Mesendoderm (in vitro differentiated cells): ENCODE results near the gene FHAD1.

ENCODE experiments used
- DNase-seq: peaks from one replicate; pipeline ENCODE4 v3.0.0; 2013
- H2AK5ac ChIP-seq: 2 replicates; pipeline ENCODE4 v1.6.1; 2013; ENCODE audit warnings: low read length, inconsistent platforms
- H2BK120ac ChIP-seq: 2 replicates; pipeline ENCODE4 v1.6.1; 2013; ENCODE audit warnings: low read depth, mild to moderate bottlenecking, low read length, moderate library complexity, mixed read lengths
- H2BK15ac ChIP-seq: replicated peaks from 2 replicates; pipeline ENCODE4 v1.6.1; 2013; ENCODE audit warnings: low read depth, mild to moderate bottlenecking, moderate library complexity
- H2BK5ac ChIP-seq: 2 replicates; pipeline ENCODE4 v1.6.1; 2013; ENCODE audit warnings: low read length, inconsistent platforms
- H3K18ac ChIP-seq: 2 replicates; pipeline ENCODE4 v1.6.1; 2013; ENCODE audit warnings: mild to moderate bottlenecking, low read length, mixed read lengths
- H3K23ac ChIP-seq: one replicate; pipeline ENCODE4 v1.6.1; 2013; ENCODE audit warnings: low read length
- H3K27ac ChIP-seq: 2 replicates; pipeline ENCODE4 v1.5.1; 2013; ENCODE audit warnings: low read depth, mild to moderate bottlenecking, inconsistent platforms, low read length, moderate library complexity
- H3K27me3 ChIP-seq: 2 replicates; pipeline ENCODE4 v1.6.1; 2013; ENCODE audit warnings: low read length, control low read depth, mild to moderate bottlenecking, inconsistent platforms; ENCODE audit not compliant: insufficient read depth, poor library complexity
- H3K36me3 ChIP-seq: 2 replicates; pipeline ENCODE4 v1.6.1; 2013; ENCODE audit warnings: low read length, inconsistent platforms; ENCODE audit not compliant: control insufficient read depth, insufficient read depth
- H3K4ac ChIP-seq: one replicate; pipeline ENCODE4 v1.6.1; 2013; ENCODE audit warnings: low read depth, mild to moderate bottlenecking, low read length, moderate library complexity
- H3K4me1 ChIP-seq: 2 replicates; pipeline ENCODE4 v1.6.1; 2013; ENCODE audit warnings: low read depth, low read length, inconsistent platforms; ENCODE audit not compliant: control insufficient read depth
- H3K4me2 ChIP-seq: 2 replicates; pipeline ENCODE4 v1.6.1; 2013; ENCODE audit warnings: low read length
- H3K4me3 ChIP-seq: 2 replicates; pipeline ENCODE4 v1.5.1; 2013; ENCODE audit warnings: mild to moderate bottlenecking, low read length
- H3K56ac ChIP-seq: one replicate; pipeline ENCODE4 v1.6.1; 2013; ENCODE audit warnings: low read length
- H3K79me1 ChIP-seq: 2 replicates; pipeline ENCODE4 v1.6.1; 2013; ENCODE audit warnings: low read length, inconsistent platforms
- H3K79me2 ChIP-seq: 2 replicates; pipeline ENCODE4 v1.6.1; 2013; ENCODE audit warnings: mild to moderate bottlenecking, low read length; ENCODE audit not compliant: control insufficient read depth, insufficient read depth
- H3K9ac ChIP-seq: 2 replicates; pipeline ENCODE4 v1.6.1; 2013; ENCODE audit warnings: low read length, inconsistent platforms
- H4K5ac ChIP-seq: one replicate; pipeline ENCODE4 v1.6.1; 2013; ENCODE audit warnings: low read length
- H4K8ac ChIP-seq: one replicate; pipeline ENCODE4 v1.6.1; 2013; ENCODE audit warnings: low read depth, mild to moderate bottlenecking, control low read depth, low read length, moderate library complexity
- WGBS: extraction: QIAGEN DNeasy Blood & Tissue Kit; methylation state at CpG from one replicate; pipeline ENCODE4 v1.1.7; 2013; ENCODE audit warnings: low lambda C conversion rate, missing lambda C conversion rate; ENCODE audit not compliant: insufficient coverage; ENCODE audit errors: extremely low coverage; 5-methylcytosine and 5-hydroxymethylcytosine counted together

The FHAD1 gene

DNA sequence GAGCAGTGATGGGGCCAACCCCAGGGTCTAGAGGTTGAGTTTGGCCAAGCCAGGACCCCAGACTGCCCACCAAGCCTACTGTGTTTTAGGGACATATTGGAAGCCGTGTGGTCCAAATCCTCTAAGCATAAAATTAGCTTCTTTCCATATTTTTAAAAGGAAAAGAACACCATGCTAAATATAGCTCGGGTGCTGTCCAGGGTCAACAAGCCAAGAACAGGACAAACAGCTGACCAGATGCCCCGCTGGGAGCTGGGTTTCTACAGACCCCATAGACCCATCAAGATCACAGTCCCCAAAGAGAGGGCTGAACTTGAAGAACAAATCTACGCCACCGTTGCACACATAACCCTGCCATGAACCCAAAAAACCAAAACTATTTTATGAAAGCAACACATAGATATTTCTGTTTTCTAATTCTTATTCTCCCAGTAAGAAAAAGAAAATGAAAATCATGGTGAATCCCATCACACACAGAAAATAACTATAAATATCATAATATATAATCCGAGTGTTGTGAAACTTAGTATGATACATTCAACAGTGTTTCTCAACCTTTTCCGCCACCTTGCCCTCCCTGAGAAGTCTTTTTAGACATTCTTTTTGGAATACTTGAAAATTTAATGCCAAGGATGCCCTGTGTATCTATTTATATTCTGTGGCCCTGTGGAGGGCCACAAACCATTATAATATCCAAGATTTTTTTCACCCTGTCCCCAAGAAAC is 36.2 kb upstream of the FHAD1 start:
- no peak overlapping the region for H4K5ac ChIP-seq
- no peak overlapping the region for H3K4ac ChIP-seq
- DNase-seq: no peak
- H3K56ac ChIP-seq: no peak overlapping the region
- H3K79me2 ChIP-seq: no peaks in the 10 kb centered on the region
- H3K23ac ChIP-seq: no peak overlapping the region
- no peaks in the 10 kb centered on the region for H3K27me3 ChIP-seq
- H3K27ac ChIP-seq: no peak overlapping the region
- H2BK120ac ChIP-seq: no peak overlapping the region
- H3K9ac ChIP-seq: no peak overlapping the region
- no peak overlapping the region for H4K8ac ChIP-seq
- no peak overlapping the region for H3K18ac ChIP-seq
- H2BK15ac ChIP-seq: no peak overlapping the region
- WGBS: no CpG with 5 or more reads among the region's 7 CpGs
- no peaks in the 10 kb centered on the region for H3K79me1 ChIP-seq
- no peak overlapping the region for H3K4me2 ChIP-seq
- no peak overlapping the region for H2BK5ac ChIP-seq
- no peak overlapping the region for H2AK5ac ChIP-seq
- H3K36me3 ChIP-seq: no peaks in the 10 kb centered on the region
- peaks cover 8% of the 10 kb centered on the region for H3K4me1 ChIP-seq
- no peak overlapping the region for H3K4me3 ChIP-seq

DNA sequence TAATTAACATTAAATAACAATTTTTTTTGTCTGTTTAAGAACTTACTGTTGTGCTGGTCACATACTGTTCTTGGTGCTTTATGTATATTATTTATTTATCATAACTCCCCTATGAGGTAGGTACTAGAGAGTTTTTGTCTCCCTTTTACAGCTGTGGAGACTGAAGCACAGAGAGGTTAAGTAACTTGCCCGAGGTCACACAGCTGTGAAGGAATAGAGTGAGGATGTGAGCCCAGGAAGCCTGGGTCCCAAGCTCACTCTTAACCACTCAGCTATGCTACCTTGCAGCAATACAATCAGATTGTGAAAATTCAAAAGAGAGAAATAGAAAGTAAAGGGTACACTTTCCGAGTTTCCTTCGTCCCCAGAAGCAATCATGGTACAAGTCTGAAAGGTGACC is 35.6 kb upstream of the FHAD1 start:
- Histone ChIP-seq H3K4me3 (no peak overlapping the region), H3K4me1 (peaks cover 8% of the 10 kb centered on the region), H2AK5ac (no peak overlapping the region), H3K18ac (no peak overlapping the region), H3K56ac (no peak overlapping the region), H3K4me2 (no peak overlapping the region), H4K5ac (no peak overlapping the region), H3K36me3 (no peaks in the 10 kb centered on the region), H3K23ac (no peak overlapping the region), H3K4ac (no peak overlapping the region), H3K79me2 (no peaks in the 10 kb centered on the region), H3K79me1 (no peaks in the 10 kb centered on the region), H4K8ac (no peak overlapping the region), H2BK15ac (no peak overlapping the region), H2BK5ac (no peak overlapping the region), H3K27me3 (no peaks in the 10 kb centered on the region), H3K27ac (no peak overlapping the region), H3K9ac (no peak overlapping the region), H2BK120ac (no peak overlapping the region)
- no CpG with 5 or more reads among the region's 3 CpGs for WGBS
- DNase-seq: no peak

DNA sequence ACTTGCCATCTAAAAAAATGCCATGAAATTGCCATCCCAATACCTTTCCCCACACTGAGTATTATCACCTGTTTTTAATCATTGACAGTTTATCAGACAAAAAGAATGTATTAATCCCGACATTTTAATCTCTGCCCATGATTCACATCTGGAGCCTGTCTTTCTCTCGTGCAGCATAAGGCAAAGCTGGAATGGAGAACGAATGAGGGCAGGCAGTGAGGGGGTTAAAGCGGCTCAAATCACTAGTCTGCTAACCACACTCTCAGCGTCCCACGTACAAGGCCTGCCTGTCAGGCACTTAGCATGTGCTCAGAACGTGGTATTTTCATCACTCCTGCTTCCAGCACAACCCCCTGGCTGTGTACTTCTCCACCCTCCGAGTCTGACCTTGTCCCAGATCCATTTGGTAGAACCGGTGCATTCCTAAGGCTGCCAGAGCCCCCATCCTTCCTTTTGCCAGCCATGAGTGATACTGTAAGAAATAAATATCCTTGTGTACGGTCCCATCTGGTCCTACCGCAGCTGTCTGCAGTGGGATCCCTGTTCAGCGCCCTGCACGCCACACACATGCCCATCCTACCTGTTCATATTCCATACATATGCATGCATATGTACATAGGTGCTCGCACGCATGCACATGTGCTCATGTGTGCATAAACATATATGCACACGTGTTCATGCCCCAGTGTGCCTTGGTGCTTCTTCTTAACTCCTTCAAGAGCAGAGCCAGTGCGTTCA is 34.6 kb upstream of the FHAD1 start:
- no peaks in the 10 kb centered on the region for H3K79me1 ChIP-seq
- no peak overlapping the region for H3K9ac ChIP-seq
- H3K18ac ChIP-seq: no peak overlapping the region
- H2BK120ac ChIP-seq: no peak overlapping the region
- H3K79me2 ChIP-seq: no peaks in the 10 kb centered on the region
- H2BK5ac ChIP-seq: no peak overlapping the region
- peaks cover under 1% of the 10 kb centered on the region for H3K4me1 ChIP-seq
- no peak overlapping the region for H3K56ac ChIP-seq
- no peak overlapping the region for H3K4me3 ChIP-seq
- no peak overlapping the region for H3K4ac ChIP-seq
- no peaks in the 10 kb centered on the region for H3K27me3 ChIP-seq
- H3K23ac ChIP-seq: no peak overlapping the region
- WGBS: no CpG with 5 or more reads among the region's 17 CpGs
- H3K4me2 ChIP-seq: no peak overlapping the region
- H4K8ac ChIP-seq: no peak overlapping the region
- no peaks in the 10 kb centered on the region for H3K36me3 ChIP-seq
- DNase-seq: no peak
- H2AK5ac ChIP-seq: no peak overlapping the region
- H2BK15ac ChIP-seq: no peak overlapping the region
- H3K27ac ChIP-seq: peak overlapping the region; percentile 16
- no peak overlapping the region for H4K5ac ChIP-seq

DNA sequence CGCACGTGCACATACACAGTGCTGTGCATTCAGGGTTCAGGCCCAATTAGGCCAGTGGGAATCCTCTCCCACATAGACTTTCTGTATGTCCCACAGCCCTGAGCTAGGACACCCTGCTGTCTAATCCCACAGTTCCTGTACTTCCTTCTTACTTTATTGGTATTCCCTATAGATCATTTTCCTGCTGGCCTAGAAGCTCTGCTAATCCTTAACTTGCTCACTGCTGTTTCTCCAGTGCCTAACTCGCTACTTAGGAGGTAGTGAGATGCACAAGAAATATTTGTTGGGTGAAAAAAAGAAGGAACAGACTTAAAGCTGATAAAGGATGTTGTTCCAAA is 34.1 kb upstream of the FHAD1 start:
- no peak overlapping the region for H2BK15ac ChIP-seq
- H3K4me2 ChIP-seq: no peak overlapping the region
- no peak overlapping the region for H2BK5ac ChIP-seq
- no peaks in the 10 kb centered on the region for H3K4me1 ChIP-seq
- H3K36me3 ChIP-seq: no peaks in the 10 kb centered on the region
- H3K79me1 ChIP-seq: no peaks in the 10 kb centered on the region
- no peak overlapping the region for H3K18ac ChIP-seq
- H3K27me3 ChIP-seq: no peaks in the 10 kb centered on the region
- no peaks in the 10 kb centered on the region for H3K79me2 ChIP-seq
- no peak overlapping the region for H3K4ac ChIP-seq
- H2BK120ac ChIP-seq: no peak overlapping the region
- peak overlapping the region; percentile 16 for H3K27ac ChIP-seq
- H3K9ac ChIP-seq: no peak overlapping the region
- no peak overlapping the region for H4K5ac ChIP-seq
- WGBS: no CpG with 5 or more reads among the region's 3 CpGs
- no peak overlapping the region for H3K4me3 ChIP-seq
- H3K56ac ChIP-seq: no peak overlapping the region
- H3K23ac ChIP-seq: no peak overlapping the region
- no peak overlapping the region for H2AK5ac ChIP-seq
- DNase-seq: no peak
- H4K8ac ChIP-seq: no peak overlapping the region

DNA sequence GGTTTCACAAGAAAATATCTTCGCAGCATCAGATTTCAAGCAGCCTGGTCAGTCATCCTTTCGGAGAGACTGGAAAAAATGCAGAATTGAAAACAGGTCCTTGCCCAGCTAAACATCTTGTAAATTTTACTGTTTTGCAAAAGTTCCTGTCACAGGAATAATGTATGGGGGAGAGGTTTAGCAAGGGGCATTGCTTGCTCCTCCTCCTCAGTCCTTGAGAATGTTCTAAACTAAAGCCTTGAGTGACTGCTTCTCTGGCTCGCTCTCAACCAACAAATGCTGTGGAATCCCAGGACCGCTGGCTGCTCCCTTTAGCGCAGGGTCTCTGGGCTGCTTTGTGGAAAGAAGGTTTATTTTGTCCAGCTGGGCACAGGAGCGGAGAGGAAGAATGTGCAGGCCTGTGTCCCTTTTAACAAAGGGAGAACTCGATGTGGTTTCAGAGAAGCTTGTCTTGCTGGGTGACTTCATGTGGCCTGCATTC is 33.6 kb upstream of the FHAD1 start:
- no peak overlapping the region for H4K5ac ChIP-seq
- H3K4me1 ChIP-seq: no peaks in the 10 kb centered on the region
- H3K4me3 ChIP-seq: no peak overlapping the region
- no CpG with 5 or more reads among the region's 7 CpGs for WGBS
- no peak overlapping the region for H2AK5ac ChIP-seq
- H3K9ac ChIP-seq: no peak overlapping the region
- H3K79me1 ChIP-seq: no peaks in the 10 kb centered on the region
- no peak overlapping the region for H2BK15ac ChIP-seq
- H3K18ac ChIP-seq: no peak overlapping the region
- H4K8ac ChIP-seq: no peak overlapping the region
- no peak overlapping the region for H3K56ac ChIP-seq
- no peak overlapping the region for H3K23ac ChIP-seq
- DNase-seq: no peak
- H3K4me2 ChIP-seq: no peak overlapping the region
- no peak overlapping the region for H3K27ac ChIP-seq
- H3K27me3 ChIP-seq: no peaks in the 10 kb centered on the region
- H3K4ac ChIP-seq: no peak overlapping the region
- no peak overlapping the region for H2BK5ac ChIP-seq
- H2BK120ac ChIP-seq: no peak overlapping the region
- no peaks in the 10 kb centered on the region for H3K36me3 ChIP-seq
- no peaks in the 10 kb centered on the region for H3K79me2 ChIP-seq
